B cell (primary cell): ENCODE measurements around the gene CHD6. TPM values are rescaled to one million over a fixed set of nuclear protein-coding genes. Genes with fewer than 3 reads are reported as not detected.
A peak's percentile ranks its signal among the peaks of the same experiment; 100 is the strongest.

ENCODE experiments used
- ATAC-seq: fragments of 200-7000 bp; cut with Tn5 transposase; one replicate; pipeline ENCODE4 v1.10.0; 2021; ENCODE audit warnings: low read depth, mild to moderate bottlenecking, moderate number of reproducible peaks, moderate library complexity
- CTCF ChIA-PET: fragments of 350-600 bp; sonication (Branson Sonifier 250); formaldehyde crosslinking; loops from one replicate; lab custom pipeline; 2021; ENCODE audit warnings: antibody characterized with exemption, inconsistent platforms; lab: Charles Lee
- POLR2A ChIA-PET: fragments of 350-600 bp; sonication (Branson Sonifier 250); formaldehyde crosslinking; loops from one replicate; lab custom pipeline; 2021; ENCODE audit warnings: antibody characterized with exemption; lab: Charles Lee
- DNase-seq: peaks from one replicate; pipeline ENCODE4 v3.0.0; 2013
- H2AFZ ChIP-seq: 2 replicates; pipeline ENCODE4 v1.6.1; 2012; ENCODE audit warnings: mild to moderate bottlenecking, low read depth, low read length; ENCODE audit not compliant: insufficient read depth, poor library complexity, severe bottlenecking
- H3K27ac ChIP-seq, 2 donors: 1 replicate in 1 of 2; 2 replicates in 1 of 2; pipeline ENCODE4 v1.5.1; 2012 to 2013; ENCODE audit warnings: low read length in 2 of 2, mild to moderate bottlenecking in 2 of 2, moderate library complexity in 1 of 2
- H3K27me3 ChIP-seq, 4 experiments: fragments of 200-600 bp in 1 of 4; sonication (generic) in 1 of 4; replicated peaks in 1 of 4; 1 replicate in 2 of 4; 2 replicates in 2 of 4; pipeline versions ENCODE4 v1.6.1 to v1.7.0; 2013 to 2016; ENCODE audit warnings: low read length in 3 of 4, mild to moderate bottlenecking in 2 of 4, mixed read lengths in 1 of 4, moderate library complexity in 1 of 4; ENCODE audit not compliant: insufficient read depth in 4 of 4, control insufficient read depth in 3 of 4; ENCODE audit errors: control extremely low read depth in 1 of 4
- H3K36me3 ChIP-seq, 2 experiments: replicated peaks in 1 of 2; 1 replicate in 1 of 2; 2 replicates in 1 of 2; pipeline versions ENCODE4 v1.6.1 to v1.7.1; 2013; ENCODE audit warnings: low read length in 1 of 2; ENCODE audit not compliant: insufficient read depth in 2 of 2, control insufficient read depth in 1 of 2; ENCODE audit errors: control extremely low read depth in 1 of 2, extremely low read depth in 1 of 2
- H3K4me1 ChIP-seq, 2 donors: fragments of 200-600 bp in 1 of 2; sonication (generic) in 1 of 2; 1 replicate in 1 of 2; 2 replicates in 1 of 2; pipeline versions ENCODE4 v1.5.1 to v1.6.1; 2013 to 2017; ENCODE audit warnings: low read length in 2 of 2; ENCODE audit not compliant: control insufficient read depth in 2 of 2, insufficient read depth in 2 of 2
- H3K4me2 ChIP-seq: replicated peaks from 2 replicates; pipeline ENCODE3; 2012; ENCODE audit warnings: mild to moderate bottlenecking, low read depth, low read length; ENCODE audit not compliant: poor library complexity, severe bottlenecking
- H3K4me3 ChIP-seq, 5 experiments: fragments of 200-600 bp in 1 of 5; sonication (generic) in 1 of 5; 1 replicate in 3 of 5; 2 replicates in 2 of 5; pipeline versions ENCODE4 v1.5.1 to v1.7.0; 2011 to 2016; ENCODE audit warnings: low read length in 4 of 5, mild to moderate bottlenecking in 4 of 5, low read depth in 2 of 5, control low read depth in 1 of 5, moderate library complexity in 1 of 5; ENCODE audit not compliant: insufficient read depth in 1 of 5; ENCODE audit errors: control extremely low read depth in 1 of 5, extremely low read depth in 1 of 5
- H3K79me2 ChIP-seq: fragments of 200-600 bp; sonication (generic); one replicate; pipeline ENCODE4 v1.6.0; 2016; ENCODE audit warnings: low read length; ENCODE audit not compliant: control insufficient read depth, insufficient read depth
- H3K9ac ChIP-seq: fragments of 200-600 bp; sonication (generic); 2 replicates; pipeline ENCODE4 v1.6.1; 2017; ENCODE audit warnings: mild to moderate bottlenecking, low read length, moderate library complexity
- H3K9me3 ChIP-seq, 3 donors: one replicate each; pipeline versions ENCODE4 v1.6.1 to v1.7.1; 2013; ENCODE audit warnings: low read length in 2 of 3; ENCODE audit not compliant: control insufficient read depth in 2 of 3, insufficient read depth in 1 of 3; ENCODE audit errors: control extremely low read depth in 1 of 3
- H4K20me1 ChIP-seq: 2 replicates; pipeline ENCODE4 v1.6.0; 2012; ENCODE audit warnings: mild to moderate bottlenecking, low read length; ENCODE audit not compliant: insufficient read depth, control insufficient read depth, poor library complexity, severe bottlenecking
- H3K27ac Mint-ChIP-seq: one replicate; pipeline ENCODE4 v1.8.0; 2021; ENCODE audit warnings: mixed read lengths
- H3K27me3 Mint-ChIP-seq: one replicate; pipeline ENCODE4 v1.8.0; 2021; ENCODE audit warnings: mixed read lengths
- H3K4me1 Mint-ChIP-seq: one replicate; pipeline ENCODE4 v1.8.0; 2021; ENCODE audit warnings: mixed read lengths
- H3K4me3 Mint-ChIP-seq: one replicate; pipeline ENCODE4 v1.8.0; 2021; ENCODE audit warnings: mixed read lengths
- H3K9me3 Mint-ChIP-seq: one replicate; pipeline ENCODE4 v1.8.0; 2022; ENCODE audit warnings: mixed read lengths; ENCODE audit not compliant: insufficient read depth
- EZH2 ChIP-seq: IDR thresholded peaks from 2 replicates; pipeline ENCODE4 v1.6.1; 2012; ENCODE audit warnings: borderline replicate concordance, low read depth, mild to moderate bottlenecking, moderate library complexity, low read length; ENCODE audit not compliant: insufficient read depth, poor library complexity, severe bottlenecking
- WGBS: methylation state at CpG from one replicate; pipeline ENCODE4 v1.1.5; 2013; ENCODE audit warnings: missing lambda C conversion rate; ENCODE audit not compliant: insufficient coverage; 5-methylcytosine and 5-hydroxymethylcytosine counted together
- intact Hi-C: fragments of 100-400 bp; cut with micrococcal nuclease; formaldehyde crosslinking; loops from one replicate; pipeline ENCODE4 v1.10.0; 2022
- polyA plus RNA-seq: library from polyadenylated mRNA; depleted of rRNA; stranded (reverse); fragments of >200 nt; gene quantifications from 2 replicates; pipeline ENCODE4 v1.2.3, GENCODE V29; 2012
- total RNA-seq, 2 donors: library from RNA; stranded (reverse); fragments of 120-200 nt in 1 of 2; gene quantifications; 1 replicate in 1 of 2; 2 replicates in 1 of 2; pipeline versions ENCODE4 v1.2.3 to v1.2.4, GENCODE V29; 2013 to 2022
- TF ChIP-seq, protein P1 (sequence below): fragments of 200-600 bp; IDR thresholded peaks from one replicate; pipeline ENCODE4 v1.8.0; 2022; ENCODE audit warnings: antibody characterized with exemption, mild to moderate bottlenecking

The CHD6 gene
- total and polyA plus RNA-seq, 2 donors (not counting 1 experiment from before 2014, with no cell fraction given): 10.3 to 117 TPM

DNA sequence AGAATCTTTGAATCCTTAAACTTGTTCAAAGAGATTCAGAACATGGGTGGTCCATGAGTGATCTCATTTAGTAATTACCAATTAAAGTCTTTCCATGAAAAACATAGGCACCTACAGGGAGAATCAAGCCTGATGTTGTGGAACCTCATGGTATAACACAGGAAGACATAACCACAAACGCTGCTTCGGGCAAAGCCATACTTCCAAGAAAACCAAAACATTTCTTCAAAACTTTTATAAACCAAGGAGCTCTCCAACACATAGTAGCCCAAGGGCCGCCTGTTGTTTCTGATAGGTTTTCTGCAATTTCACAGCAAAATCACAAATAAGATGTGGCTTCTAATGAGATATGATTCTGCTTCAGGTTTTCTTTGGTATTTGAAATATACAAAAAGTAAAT is 2.5 kb downstream of the CHD6 start:
- Histone ChIP-seq H4K20me1 (peaks cover 37% of the 10 kb centered on the region), H3K79me2 (peaks cover 67% of the 10 kb centered on the region), H3K4me1 (peaks cover 19 to 22% of the 10 kb centered on the region in 2 donors), H2AFZ (no peak overlapping the region), H3K9me3 (no peaks in the 10 kb centered on the region), H3K36me3 (no peaks in the 10 kb centered on the region), H3K4me2 (peak overlapping the region; percentile 20), H3K9ac (no peak overlapping the region), H3K27ac (no peak overlapping the region), H3K4me3 (no peak overlapping the region), H3K27me3 (no peaks in the 10 kb centered on the region)
- Mint-ChIP-seq H3K4me3 (peak overlapping the region; percentile 49), H3K27me3 (no peaks in the 10 kb centered on the region), H3K9me3 (no peaks in the 10 kb centered on the region), H3K27ac (no peak overlapping the region), H3K4me1 (peaks cover 53% of the 10 kb centered on the region)
- POLR2A ChIA-PET: no interaction called here
- intact Hi-C loops: loop anchor here (5.0 kb wide), 2 partner anchors 298 to 1842 kb away; partner anchors contain the start of genes SRSF6 and ZHX3
- TF ChIP-seq EZH2: no peak
- TF ChIP-seq, protein P1, sequence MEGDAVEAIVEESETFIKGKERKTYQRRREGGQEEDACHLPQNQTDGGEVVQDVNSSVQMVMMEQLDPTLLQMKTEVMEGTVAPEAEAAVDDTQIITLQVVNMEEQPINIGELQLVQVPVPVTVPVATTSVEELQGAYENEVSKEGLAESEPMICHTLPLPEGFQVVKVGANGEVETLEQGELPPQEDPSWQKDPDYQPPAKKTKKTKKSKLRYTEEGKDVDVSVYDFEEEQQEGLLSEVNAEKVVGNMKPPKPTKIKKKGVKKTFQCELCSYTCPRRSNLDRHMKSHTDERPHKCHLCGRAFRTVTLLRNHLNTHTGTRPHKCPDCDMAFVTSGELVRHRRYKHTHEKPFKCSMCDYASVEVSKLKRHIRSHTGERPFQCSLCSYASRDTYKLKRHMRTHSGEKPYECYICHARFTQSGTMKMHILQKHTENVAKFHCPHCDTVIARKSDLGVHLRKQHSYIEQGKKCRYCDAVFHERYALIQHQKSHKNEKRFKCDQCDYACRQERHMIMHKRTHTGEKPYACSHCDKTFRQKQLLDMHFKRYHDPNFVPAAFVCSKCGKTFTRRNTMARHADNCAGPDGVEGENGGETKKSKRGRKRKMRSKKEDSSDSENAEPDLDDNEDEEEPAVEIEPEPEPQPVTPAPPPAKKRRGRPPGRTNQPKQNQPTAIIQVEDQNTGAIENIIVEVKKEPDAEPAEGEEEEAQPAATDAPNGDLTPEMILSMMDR: no peak
- DNase-seq (no peak), ATAC-seq (no peak)
- WGBS: 0% methylated on average over 1 of the region's 3 CpGs
- CTCF ChIA-PET: no interaction called here

DNA sequence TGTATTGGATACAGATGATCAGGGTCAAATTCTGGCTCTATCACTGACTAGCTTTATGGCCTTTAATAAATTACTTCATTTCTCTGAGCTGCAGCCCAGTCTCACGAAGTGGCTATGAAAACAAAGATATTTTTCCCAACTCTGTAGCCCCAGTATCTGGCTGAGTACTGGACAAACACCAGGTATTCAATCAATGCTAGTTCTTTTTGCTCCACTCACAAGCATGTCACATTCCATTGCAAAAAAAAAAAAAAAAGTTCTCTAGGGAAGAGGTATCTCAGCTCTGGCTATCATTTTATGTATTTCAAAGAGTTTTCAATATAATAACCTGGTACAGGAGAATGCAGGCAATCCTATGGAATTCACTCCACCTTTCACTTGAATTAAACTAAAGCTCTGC is 3.1 kb downstream of the CHD6 start:
- ATAC-seq (no peak), DNase-seq (no peak)
- Histone ChIP-seq H3K9me3 (no peaks in the 10 kb centered on the region), H3K79me2 (peaks cover 72% of the 10 kb centered on the region), H3K4me3 (no peak overlapping the region), H3K9ac (no peak overlapping the region), H3K4me2 (no peak overlapping the region), H3K36me3 (no peaks in the 10 kb centered on the region), H3K4me1 (peaks cover 19 to 23% of the 10 kb centered on the region in 2 donors), H3K27me3 (no peaks in the 10 kb centered on the region), H3K27ac (no peak overlapping the region), H2AFZ (no peak overlapping the region), H4K20me1 (peaks cover 40% of the 10 kb centered on the region)
- TF ChIP-seq EZH2: no peak
- TF ChIP-seq, protein P1: no peak
- intact Hi-C loops: loop anchor here (5.0 kb wide), 2 partner anchors 298 to 1842 kb away; partner anchors contain the start of genes SRSF6 and ZHX3
- H3K27me3 Mint-ChIP-seq: no peaks in the 10 kb centered on the region
- ChIA-PET CTCF (no interaction called here), POLR2A (no interaction called here)
- no CpG with 5 or more reads among the region's 1 CpG for WGBS
- no peak overlapping the region for H3K27ac Mint-ChIP-seq
- no peaks in the 10 kb centered on the region for H3K9me3 Mint-ChIP-seq
- no peak overlapping the region for H3K4me3 Mint-ChIP-seq
- peaks cover 54% of the 10 kb centered on the region for H3K4me1 Mint-ChIP-seq
